Jurkat, Clone E6-1 (cell line): ENCODE results near the gene TMEM176B.
"Not testable (repeated sequence)": the region's sequence is repeated elsewhere in the genome, so short reads cannot be mapped to it uniquely, and the experiment has no call there.

Source experiments
- DNase-seq: peaks from one replicate; pipeline ENCODE4 v3.0.0-alpha.2; 2011; ENCODE audit warnings: low read depth, low spot score
- H3K4me3 ChIP-seq: 2 replicates; pipeline ENCODE4 v1.5.1; 2011; ENCODE audit warnings: mild to moderate bottlenecking, low read length, control low read depth, moderate library complexity

TMEM176B gene

DNA sequence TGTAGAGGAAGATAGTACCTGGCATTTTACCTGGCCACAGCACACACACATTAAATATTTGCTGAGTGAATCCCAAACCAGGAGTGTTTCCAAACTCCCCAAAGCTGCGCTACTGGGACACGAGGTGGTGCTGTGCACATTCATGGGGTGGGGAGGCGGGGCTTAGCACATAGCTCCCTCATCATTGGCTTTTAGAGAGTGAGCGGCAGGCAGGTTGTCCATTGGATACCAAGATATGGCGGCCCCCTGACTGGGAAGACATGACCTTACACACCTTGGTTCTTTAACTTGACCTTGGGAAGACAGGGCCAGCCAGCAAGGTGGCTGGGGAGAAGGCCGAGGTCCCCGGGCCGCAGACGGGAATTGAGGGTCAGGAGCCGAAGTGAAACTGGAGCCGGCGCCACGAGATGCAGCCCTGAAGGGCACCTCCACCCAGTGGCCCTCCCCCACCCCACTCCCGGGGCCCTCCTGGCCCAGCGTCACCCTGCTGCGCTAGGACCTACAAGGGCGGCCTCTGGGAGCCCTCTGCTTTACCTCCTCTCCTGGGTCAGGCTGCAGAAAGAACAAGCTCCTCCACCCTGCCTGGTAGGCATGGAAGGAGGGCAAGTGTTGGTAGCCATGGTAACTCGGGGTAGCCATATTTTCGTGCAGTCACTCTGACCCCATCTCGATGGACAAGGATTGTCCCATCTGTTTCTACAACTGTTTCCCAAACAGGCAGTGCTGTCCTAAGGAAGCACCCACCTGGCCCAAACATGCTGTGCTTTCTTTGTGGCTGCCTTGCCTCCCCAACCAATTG lies 24.4 kb upstream of the TMEM176B start:
- no peak for DNase-seq
- no peak overlapping the region for H3K4me3 ChIP-seq

DNA sequence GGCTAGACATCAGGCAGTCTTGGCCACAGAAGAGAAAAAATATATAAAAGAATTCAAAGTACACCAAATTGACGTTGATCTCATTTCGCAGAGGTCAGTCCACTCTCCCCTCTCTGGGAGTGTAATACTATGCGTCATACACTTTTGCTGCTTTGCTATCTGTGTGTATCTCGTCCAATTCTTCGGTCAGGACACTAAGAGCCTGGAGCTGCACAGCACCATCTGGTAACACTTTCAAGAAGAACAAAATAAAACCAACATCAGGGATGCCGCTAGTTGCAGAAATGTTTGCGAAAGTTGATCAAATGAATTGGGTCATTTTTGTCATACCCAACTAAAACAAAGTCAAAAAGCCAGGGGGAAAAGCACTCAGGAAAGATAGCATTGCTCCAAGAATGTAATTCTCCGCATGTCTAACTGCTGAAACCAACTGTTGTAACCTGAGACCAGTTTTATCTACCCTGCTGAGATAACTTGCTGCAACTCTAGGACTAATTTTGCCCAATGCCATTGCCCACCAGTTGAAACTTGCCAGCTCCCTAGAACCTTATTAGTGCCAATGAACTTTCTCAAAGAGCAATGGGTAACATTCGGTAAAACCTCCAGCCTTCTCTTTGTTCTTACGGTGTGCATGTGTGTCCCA lies 23.4 kb upstream of the TMEM176B start:
- no peak for DNase-seq
- H3K4me3 ChIP-seq, result no peak overlapping the region

DNA sequence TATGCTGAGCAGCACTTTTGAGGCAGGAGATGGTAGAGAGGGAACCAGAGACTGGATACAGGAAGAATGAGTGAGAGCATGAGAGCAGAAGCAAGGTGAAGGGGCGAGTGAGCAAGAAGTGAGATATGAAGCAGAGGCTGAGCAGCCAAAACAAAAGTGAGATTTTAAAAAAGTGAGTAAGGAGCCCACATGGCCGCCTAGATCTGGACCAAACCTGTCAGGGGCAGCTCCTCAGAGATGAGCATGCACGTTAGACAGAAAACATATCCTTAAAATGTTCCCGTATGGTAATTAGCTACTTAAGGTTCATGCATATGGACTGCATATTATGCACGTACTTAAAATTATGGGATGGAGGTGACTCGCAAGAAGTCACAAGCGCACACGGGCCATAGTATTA lies 22.9 kb upstream of the TMEM176B start:
- DNase-seq, result no peak
- no peak overlapping the region for H3K4me3 ChIP-seq

DNA sequence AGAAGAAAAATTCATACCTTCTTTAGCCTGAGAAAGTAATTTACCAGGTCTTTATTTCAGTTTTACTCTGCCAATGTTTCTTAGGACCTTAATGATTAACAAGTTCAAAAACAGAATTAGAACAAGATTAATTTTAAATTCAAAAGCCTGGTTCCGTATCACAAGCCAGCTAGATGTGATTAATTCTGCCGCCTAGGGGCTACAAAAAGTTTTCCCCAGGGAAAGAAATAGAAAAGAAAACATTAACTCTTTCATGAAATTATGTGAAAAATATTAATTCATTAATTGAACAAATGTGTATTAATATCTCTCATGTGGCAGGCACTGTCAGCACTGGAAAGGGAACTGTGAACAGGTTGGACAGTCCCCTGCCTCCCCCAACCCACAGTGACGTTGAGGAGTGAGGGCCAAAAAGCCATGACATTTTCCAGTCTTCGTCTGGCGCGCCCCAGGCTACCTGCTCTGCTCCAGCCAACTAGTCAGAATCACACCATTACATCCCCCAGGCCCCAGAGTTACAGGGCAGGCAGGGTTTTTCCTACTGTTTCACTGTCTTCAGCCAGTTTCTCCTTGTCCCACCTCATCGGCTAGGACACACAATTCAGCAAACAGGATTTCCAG lies 20.5 kb upstream of the TMEM176B start:
- H3K4me3 ChIP-seq, result no peak overlapping the region
- DNase-seq, result no peak

DNA sequence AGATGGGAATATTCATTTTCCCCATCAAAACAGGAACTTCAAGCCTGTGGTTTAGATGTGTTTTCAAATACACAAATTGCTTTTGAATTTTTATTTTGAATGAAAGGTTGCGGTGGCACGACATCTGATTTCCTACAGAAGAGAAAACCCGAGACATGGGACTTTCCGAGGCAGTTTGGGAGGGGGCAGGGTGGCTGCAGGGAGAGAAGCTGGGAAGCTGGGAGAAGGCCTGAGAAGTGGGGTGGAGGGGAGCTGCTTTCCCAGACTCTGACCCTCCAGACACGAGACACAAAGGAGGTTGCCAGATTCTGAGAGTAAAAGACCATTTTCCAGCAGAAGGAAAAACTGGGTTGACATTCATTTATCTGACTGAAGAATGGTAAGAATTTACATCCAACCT lies 20.0 kb upstream of the TMEM176B start:
- no peak overlapping the region for H3K4me3 ChIP-seq
- no peak for DNase-seq

DNA sequence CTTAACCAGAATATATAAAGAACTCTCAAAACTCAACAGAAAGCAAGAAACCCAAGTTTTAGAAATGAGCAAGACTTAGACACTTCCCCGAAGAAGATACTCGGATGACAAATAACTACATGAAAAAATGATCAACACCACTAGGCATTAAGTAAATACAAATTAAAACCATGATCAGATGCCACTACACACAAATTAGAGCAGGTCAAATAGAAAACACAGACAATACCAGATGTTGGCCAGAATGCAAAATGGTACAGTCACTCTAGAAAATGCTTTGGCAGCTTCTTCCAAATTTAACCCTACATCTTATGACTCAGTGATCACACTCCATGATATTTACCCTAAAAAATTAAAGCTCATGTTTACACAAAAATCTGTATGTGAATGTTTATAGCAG lies 18.8 kb upstream of the TMEM176B start:
- no peak overlapping the region for H3K4me3 ChIP-seq
- no peak for DNase-seq

DNA sequence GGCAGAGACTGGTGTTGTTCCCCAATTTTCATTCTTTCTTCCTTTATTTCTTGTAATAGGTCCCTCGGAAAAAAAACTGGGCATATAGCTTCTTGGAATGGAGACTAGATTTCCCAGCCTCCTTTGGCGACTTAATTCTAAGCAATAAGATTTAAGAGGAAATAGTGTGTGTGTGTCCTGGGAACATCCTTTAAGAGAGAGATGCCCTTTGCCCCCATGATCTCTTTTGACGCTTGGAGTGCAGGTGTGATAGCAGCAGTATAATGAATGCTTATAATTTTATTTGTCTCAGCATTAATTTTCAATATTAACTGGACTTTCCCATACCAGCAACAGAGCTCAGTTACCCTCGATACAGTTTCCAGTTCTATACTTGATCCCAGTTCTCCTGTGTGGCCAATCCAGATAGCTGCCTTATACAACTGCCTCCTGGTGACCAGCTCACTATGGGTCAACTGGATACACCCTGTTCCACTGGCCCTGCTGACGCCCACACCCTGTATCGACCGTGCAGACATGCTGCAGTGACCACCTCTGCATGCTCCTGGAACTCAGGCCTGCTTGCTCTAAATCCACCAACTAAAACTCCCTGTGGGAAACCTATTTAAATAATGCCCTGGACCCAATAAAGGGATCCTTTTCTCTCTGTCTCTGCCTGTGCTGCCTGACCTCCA lies 14.3 kb upstream of the TMEM176B start:
- no peak overlapping the region for H3K4me3 ChIP-seq

DNA sequence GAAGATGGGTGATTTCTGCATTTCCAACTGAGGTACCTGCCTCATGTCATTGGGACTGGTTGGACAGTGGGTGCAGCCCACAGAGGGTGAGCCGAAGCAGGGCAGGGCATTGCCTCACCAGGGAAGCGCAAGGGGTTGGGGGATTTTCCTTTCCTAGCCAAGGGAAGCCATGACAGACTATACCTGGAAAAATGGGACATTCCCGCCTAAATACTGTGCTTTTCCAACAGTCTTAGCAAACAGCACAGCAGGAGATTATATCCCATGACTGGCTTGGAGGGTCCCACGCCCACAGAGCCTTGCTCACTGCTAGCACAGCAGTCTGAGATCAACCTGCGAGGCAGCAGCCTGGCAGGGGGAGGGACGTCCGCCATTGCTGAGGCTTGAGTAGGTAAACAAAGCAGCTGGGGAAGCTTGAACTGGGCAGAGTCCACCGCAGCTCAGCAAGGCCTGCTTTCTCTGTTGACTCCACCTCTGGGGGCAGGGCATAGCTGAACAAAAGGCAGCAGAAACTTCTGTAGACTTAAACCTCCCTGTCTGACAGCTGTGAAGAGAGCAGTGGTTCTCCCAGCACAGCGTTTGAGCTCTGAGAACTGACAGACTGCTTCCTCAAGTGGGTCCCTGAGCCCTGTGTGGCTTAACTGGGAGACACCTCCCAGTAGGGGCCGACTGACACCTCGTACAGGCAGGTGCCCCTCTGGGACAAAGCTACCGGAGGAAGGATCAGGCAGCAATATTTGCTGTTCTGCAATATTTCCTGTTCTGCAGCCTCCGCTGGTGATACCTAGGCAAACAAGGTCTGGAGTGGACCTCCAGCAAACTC lies 7.7 kb upstream of the TMEM176B start:
- not testable (repeated sequence) for DNase-seq, H3K4me3 ChIP-seq

More for the DNA sequence above, 14.3 kb upstream of the TMEM176B start:
- no peak for DNase-seq

DNA sequence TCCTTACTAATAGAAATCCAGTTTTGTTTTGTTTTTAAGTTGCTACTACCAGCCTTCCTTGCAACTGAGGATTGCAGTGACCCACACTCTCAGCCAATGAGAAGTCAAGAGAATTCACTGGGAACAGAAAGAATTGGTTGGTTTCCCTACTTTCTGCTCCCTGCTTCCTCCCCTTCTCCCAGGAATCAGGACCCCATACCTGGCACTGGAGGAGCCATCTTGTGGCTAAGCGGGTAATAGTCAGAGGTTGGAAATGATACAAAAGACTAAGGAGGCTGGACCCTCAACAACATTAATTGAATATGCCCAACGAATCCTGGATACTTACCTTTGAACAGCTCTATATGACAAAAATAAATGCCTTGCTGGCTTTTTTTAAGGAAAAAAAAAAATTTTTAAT lies 6.7 kb upstream of the TMEM176B start:
- DNase-seq, result no peak

DNA sequence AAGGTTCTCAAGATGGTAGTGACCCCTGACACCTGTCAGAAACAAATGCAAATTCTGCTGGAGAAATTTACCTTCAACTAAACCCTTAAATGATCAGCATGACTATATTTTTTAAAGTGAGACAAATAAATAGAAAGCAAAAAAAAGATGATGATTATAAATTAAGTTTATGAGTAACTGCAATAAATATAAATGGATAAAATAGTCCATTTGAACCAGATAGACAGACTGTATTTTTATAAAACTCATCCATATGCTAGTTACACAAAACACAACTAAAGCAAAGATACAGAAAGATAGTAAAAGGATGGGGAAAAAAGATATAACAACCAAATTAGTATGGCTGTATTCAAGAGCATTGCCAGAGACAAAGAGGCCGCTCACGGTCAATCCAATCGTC lies 6.3 kb upstream of the TMEM176B start:
- no peak for DNase-seq
- no peak overlapping the region for H3K4me3 ChIP-seq

More for the DNA sequence above, 6.7 kb upstream of the TMEM176B start:
- no peak overlapping the region for H3K4me3 ChIP-seq

DNA sequence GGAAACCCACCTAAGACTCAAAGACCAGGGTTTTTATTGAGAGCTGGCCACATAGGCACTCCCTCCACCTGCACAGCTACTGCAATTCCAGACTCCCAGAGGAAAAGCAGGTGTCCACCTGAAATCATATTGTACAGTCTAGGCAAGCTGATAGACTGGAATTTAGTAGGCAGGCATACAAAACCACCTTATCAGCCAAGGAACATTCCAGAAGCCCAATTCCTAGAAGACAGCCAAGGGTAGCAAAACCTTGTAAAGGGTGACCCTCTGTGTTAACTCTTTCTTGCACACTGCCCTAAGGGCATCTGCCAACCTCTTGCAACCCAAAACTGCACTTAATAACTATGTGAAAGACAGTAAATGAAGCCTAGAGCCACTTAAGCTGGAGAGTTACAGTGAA lies 5.7 kb upstream of the TMEM176B start:
- DNase-seq, result no peak
- H3K4me3 ChIP-seq, result no peak overlapping the region

DNA sequence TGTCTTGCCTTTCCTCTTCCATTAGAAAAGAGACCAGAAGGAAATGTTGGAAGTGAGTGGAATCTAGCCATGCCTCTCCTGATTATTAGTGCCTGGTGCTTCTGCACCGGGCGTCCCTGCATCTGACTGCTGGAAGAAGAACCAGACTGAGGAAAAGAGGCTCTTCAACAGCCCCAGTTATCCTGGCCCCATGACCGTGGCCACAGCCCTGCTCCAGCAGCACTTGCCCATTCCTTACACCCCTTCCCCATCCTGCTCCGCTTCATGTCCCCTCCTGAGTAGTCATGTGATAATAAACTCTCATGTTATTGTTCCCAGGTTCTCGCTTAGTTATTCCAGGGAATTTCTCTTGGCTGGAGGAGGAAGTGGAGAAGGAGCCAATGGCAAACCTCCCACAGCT lies 4.6 kb upstream of the TMEM176B start:
- no peak overlapping the region for H3K4me3 ChIP-seq
- DNase-seq, result no peak

DNA sequence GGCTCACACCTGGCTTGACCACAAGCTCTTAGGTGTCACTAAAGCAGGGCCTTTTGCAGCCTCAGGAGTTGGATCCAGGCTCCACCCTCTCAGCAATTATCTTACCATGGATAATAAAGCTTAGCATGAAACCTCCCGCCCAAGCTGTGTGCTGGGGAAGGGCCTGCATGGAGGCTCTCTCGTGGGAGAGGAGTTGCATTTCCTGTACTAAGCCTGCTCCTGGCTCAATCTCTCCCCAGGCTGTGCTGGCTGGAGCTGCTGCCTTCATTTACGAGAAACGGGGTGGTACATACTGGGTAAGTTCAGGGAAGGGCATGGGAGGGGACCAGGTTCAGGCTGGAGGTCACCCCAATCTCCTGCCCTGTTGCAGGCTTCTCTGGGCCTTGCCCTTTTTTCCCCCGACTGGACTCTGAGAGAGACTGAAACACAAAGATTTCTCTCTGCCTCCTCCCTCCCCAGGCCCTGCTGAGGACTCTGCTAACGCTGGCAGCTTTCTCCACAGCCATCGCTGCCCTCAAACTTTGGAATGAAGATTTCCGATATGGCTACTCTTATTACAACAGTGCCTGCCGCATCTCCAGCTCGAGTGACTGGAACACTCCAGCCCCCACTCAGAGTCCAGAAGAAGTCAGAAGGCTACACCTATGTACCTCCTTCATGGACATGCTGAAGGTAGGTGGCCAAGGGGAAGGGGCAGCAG lies 3.1 kb upstream of the TMEM176B start:
- DNase-seq, result no peak
- no peak overlapping the region for H3K4me3 ChIP-seq

DNA sequence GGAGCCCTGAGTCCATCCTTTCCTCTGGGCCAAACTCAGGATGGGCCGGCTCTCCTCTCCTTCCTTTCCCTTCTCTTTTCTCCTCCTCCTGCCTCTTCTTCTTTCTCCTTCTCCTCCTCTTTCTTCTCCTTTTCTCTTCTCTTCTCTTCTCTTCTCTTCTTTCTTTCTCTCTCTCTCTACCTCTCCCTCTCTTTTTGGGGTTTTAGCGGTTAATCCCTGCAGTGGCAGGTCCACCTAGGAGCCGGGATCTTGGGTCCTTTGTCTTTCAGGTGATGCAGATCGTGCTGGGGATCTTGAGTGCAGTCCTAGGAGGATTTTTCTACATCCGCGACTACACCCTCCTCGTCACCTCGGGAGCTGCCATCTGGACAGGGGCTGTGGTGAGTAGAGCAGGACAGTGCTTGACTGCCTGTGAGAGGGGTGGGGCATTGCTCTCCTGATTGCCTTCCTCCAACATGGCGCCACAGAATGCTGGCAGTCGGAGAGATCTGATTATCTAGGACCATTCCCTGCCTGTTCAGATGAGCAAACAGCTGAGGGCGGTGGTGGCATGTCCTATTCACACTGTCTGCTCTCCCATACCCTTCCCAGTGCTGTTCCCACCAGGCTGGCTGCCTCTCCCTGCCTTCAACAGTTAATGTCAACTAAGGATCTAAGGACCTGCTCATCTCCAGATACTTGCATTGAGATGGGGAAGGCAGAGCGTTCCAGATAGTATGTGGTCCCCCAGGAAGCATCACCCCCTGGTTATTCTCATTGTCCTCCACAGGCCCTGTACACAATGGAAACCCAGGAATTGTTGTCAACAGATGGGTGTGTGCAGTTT lies 2.0 kb upstream of the TMEM176B start:
- H3K4me3 ChIP-seq, result no peak overlapping the region
- DNase-seq, result no peak

DNA sequence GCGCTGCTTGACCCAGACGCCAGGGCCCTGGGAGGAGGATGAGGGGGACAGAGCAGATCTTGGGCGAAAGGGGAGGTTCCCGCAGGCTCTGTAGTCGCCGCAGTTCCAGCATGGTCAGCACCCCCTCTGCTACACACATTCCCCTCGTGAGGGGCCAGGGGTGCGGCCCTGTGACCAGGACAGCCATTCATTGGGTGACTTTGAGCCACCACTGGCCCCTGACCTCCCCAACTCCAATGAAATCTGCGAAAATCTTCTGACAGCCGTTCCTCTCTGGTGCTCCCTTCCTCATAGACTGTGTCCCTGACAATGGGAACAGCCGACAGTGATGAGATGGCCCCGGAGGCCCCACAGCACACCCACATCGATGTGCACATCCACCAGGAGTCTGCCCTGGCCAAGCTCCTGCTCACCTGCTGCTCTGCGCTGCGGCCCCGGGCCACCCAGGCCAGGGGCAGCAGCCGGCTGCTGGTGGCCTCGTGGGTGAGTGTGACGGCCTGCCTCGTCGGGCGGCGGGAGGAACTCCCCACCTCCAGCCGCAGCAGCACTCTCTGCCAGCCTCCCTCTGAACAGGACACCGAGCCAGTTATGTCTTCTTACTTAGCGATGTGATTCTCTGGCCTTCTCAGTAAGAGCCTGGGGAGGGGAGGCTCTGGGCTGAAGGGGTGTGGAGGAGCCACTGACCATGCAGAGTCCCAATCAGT lies 1.2 kb upstream of the TMEM176B start:
- no peak overlapping the region for H3K4me3 ChIP-seq

DNA sequence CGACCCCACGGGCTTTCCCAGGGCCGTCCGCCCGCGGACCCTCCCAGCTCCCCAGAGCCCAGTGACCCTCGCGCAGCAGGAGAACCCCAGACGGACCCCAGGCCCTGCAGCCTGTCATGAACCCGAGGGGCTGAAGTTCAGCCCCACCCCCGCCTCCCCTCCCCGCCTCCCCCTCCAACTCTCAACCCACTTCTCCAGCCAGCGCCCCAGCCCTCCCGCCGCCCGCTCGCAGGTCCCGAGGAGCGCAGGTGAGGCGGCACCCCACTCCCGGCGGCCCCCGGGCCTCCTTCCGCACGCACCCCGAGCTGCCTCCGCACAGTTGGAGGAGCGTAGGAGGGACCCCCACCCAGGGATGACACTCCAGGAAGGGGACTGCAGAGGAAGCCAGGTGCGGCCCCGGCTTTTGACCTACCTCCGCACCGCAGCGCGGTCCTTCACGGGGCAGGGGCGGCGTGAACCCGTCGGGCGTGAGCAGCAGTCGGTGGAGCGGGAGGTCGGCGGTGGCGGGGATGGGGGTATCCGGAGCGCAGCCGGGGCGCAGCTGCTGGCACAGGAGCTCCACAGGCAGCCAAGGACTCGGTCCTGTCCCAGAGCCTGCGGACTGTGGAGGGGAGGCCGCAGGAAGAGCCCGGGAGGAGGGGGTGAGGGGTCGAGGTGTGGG lies 547 bp upstream of the TMEM176B start, which contains the start of gene TMEM176A:
TSS of gene TMEM176A (plus strand) at position 189 of the 661 bp plus-strand sequence. CDS start 782 bp downstream, outside the sequence.
- no peak for DNase-seq
- H3K4me3 ChIP-seq, result no peak within 1 kb of the TSS

More for the DNA sequence above, 1.2 kb upstream of the TMEM176B start:
- DNase-seq, result no peak
